ENCODE measurements around the gene RIMBP3B.
"Not testable (repeated sequence)": the region's sequence is repeated elsewhere in the genome, so short reads cannot be mapped to it uniquely, and the experiment has no call there.

- not testable (repeated sequence) for TF ChIP-seq TAF1 (IDR thresholded peaks at IDR 0.05; ENCODE audit: borderline replicate concordance, low read depth, low read length); POLR2A (IDR thresholded peaks at IDR 0.05; ENCODE audit: low read depth, low read length)
Measured at GRCh38 chr22:21389480-21389879, 5.9 kb downstream of the RIMBP3B start.

Data from GM12892 (cell line).